ENCODE data around the gene CAB39.

The CAB39 gene

GRCh38 chr2:230790981-230791380 is 78.3 kb downstream of the CAB39 start:
- TF ChIP-seq ESRRG (CRISPR knock-in tag; IDR thresholded peaks at IDR 0.05): no peak
- no peak for TF ChIP-seq BACH2 (CRISPR knock-in tag; IDR thresholded peaks at IDR 0.05; ENCODE audit: borderline replicate concordance)
- TF ChIP-seq POU6F1 (CRISPR knock-in tag; IDR thresholded peaks at IDR 0.05; ENCODE audit: borderline replicate concordance, low read depth): no peak
- TF ChIP-seq ZFP30 (CRISPR knock-in tag; IDR thresholded peaks at IDR 0.05): no peak
- no peak for TF ChIP-seq GLIS3 (CRISPR knock-in tag; IDR thresholded peaks at IDR 0.05)
- TF ChIP-seq PPARA (CRISPR knock-in tag; IDR thresholded peaks at IDR 0.05; ENCODE audit: borderline replicate concordance): no peak
- TF ChIP-seq ZNF8 (CRISPR knock-in tag; IDR thresholded peaks at IDR 0.05): no peak
- ATAC-seq: no peak

- ATAC-seq: peak; percentile 92
- TF ChIP-seq ARNTL (CRISPR knock-in tag; IDR thresholded peaks at IDR 0.05; ENCODE audit: borderline replicate concordance, low read depth): no peak
- TF ChIP-seq CREB5 (CRISPR knock-in tag; IDR thresholded peaks at IDR 0.05; ENCODE audit: low read depth): no peak
- TF ChIP-seq PATZ1 (CRISPR knock-in tag; IDR thresholded peaks at IDR 0.05; ENCODE audit: borderline replicate concordance): no peak
- no peak for TF ChIP-seq ZNF8 (CRISPR knock-in tag; IDR thresholded peaks at IDR 0.05)
- no peak for TF ChIP-seq ZNF70 (CRISPR knock-in tag; IDR thresholded peaks at IDR 0.05)
- TF ChIP-seq ESRRG (CRISPR knock-in tag; IDR thresholded peaks at IDR 0.05): no peak
- TF ChIP-seq PPARA (CRISPR knock-in tag; IDR thresholded peaks at IDR 0.05; ENCODE audit: borderline replicate concordance): no peak
- no peak for TF ChIP-seq BACH2 (CRISPR knock-in tag; IDR thresholded peaks at IDR 0.05; ENCODE audit: borderline replicate concordance)
- TF ChIP-seq ISL1 (CRISPR knock-in tag; IDR thresholded peaks at IDR 0.05): no peak
- no peak for TF ChIP-seq ZFP3 (CRISPR knock-in tag; IDR thresholded peaks at IDR 0.05)
Measured at GRCh38 chr2:230793572-230794359, 81.1 kb downstream of the CAB39 start.

- no peak for ATAC-seq
Measured at GRCh38 chr2:230794497-230794896, 81.9 kb downstream of the CAB39 start.

GRCh38 chr2:230795856-230796255 is 83.2 kb downstream of the CAB39 start:
- no peak for TF ChIP-seq PPARA (CRISPR knock-in tag; IDR thresholded peaks at IDR 0.05; ENCODE audit: borderline replicate concordance)
- TF ChIP-seq ESRRG (CRISPR knock-in tag; IDR thresholded peaks at IDR 0.05): no peak
- no peak for TF ChIP-seq ZNF565 (CRISPR knock-in tag; conservative IDR thresholded peaks at IDR 0.05; ENCODE audit: low read depth)
- ATAC-seq: no peak

More at GRCh38 chr2:230794497-230794896, 81.9 kb downstream of the CAB39 start:
- TF ChIP-seq ISL1 (CRISPR knock-in tag; IDR thresholded peaks at IDR 0.05) (no peak), ZC3H10 (CRISPR knock-in tag; IDR thresholded peaks at IDR 0.05) (no peak), ARNTL (CRISPR knock-in tag; IDR thresholded peaks at IDR 0.05; ENCODE audit: borderline replicate concordance, low read depth) (no peak)

- no peak for TF ChIP-seq TOX (CRISPR knock-in tag; IDR thresholded peaks at IDR 0.05; ENCODE audit: borderline replicate concordance)
- TF ChIP-seq ZC3H10 (CRISPR knock-in tag; IDR thresholded peaks at IDR 0.05): no peak
- TF ChIP-seq OSR1 (CRISPR knock-in tag; IDR thresholded peaks at IDR 0.05): no peak
- TF ChIP-seq TSHZ2 (CRISPR knock-in tag; IDR thresholded peaks at IDR 0.05): no peak
- TF ChIP-seq RARB (CRISPR knock-in tag; IDR thresholded peaks at IDR 0.05): no peak
- no peak for TF ChIP-seq GLIS3 (CRISPR knock-in tag; IDR thresholded peaks at IDR 0.05)
- TF ChIP-seq ZNF565 (CRISPR knock-in tag; conservative IDR thresholded peaks at IDR 0.05; ENCODE audit: low read depth): no peak
- ATAC-seq: peak; percentile 77
Measured at GRCh38 chr2:230796280-230796862, 83.7 kb downstream of the CAB39 start.

All from SK-N-SH treated with all-trans-retinoic acid at 6 μM for 48 hours (cell line).